ENCODE results near the gene CA11. TPM values are rescaled to one million over a fixed set of nuclear protein-coding genes. Genes with fewer than 3 reads are reported as not detected.

Gene CA11
- total RNA-seq, 1 donor from 2014 or later: 13.0 TPM

GRCh38 chr19:48618278-48618915, 27.6 kb downstream of the CA11 start:
- Mint-ChIP-seq H3K9me3 (no peaks in the 10 kb centered on the region), H3K27me3 (ENCODE audit: insufficient read depth) (no peaks in the 10 kb centered on the region), H3K4me1 (ENCODE audit: low read depth) (peaks cover 43% of the 10 kb centered on the region), H3K27ac (peak overlapping the region; percentile 100), H3K36me3 (ENCODE audit: low read depth) (peaks cover 56% of the 10 kb centered on the region), H3K4me3 (peak overlapping the region; percentile 99)
- no peak for DNase-seq (ENCODE audit: low spot score)
- intact Hi-C loops (cut with micrococcal nuclease): no loop called here

- Mint-ChIP-seq H3K9me3 (no peaks in the 10 kb centered on the region), H3K27ac (peak overlapping the region; percentile 100), H3K4me3 (peak overlapping the region; percentile 99), H3K36me3 (ENCODE audit: low read depth) (peaks cover 51% of the 10 kb centered on the region), H3K27me3 (ENCODE audit: insufficient read depth) (no peaks in the 10 kb centered on the region), H3K4me1 (ENCODE audit: low read depth) (peaks cover 37% of the 10 kb centered on the region)
- DNase-seq (ENCODE audit: low spot score): no peak
- intact Hi-C loops (cut with micrococcal nuclease): no loop called here
Measured at GRCh38 chr19:48617146-48617937, 28.6 kb downstream of the CA11 start.

- Mint-ChIP-seq H3K36me3 (ENCODE audit: low read depth) (peaks cover 47% of the 10 kb centered on the region), H3K9me3 (no peaks in the 10 kb centered on the region), H3K27me3 (ENCODE audit: insufficient read depth) (no peaks in the 10 kb centered on the region), H3K27ac (peak overlapping the region; percentile 100), H3K4me3 (peak overlapping the region; percentile 99), H3K4me1 (ENCODE audit: low read depth) (peaks cover 35% of the 10 kb centered on the region)
- no peak for DNase-seq (ENCODE audit: low spot score)
- intact Hi-C loops (cut with micrococcal nuclease): no loop called here
Measured at GRCh38 chr19:48616491-48617056, 29.4 kb downstream of the CA11 start.

- H3K4me3 Mint-ChIP-seq: peak overlapping the region; percentile 99
- DNase-seq (ENCODE audit: low spot score): no peak
- H3K4me1 Mint-ChIP-seq (ENCODE audit: low read depth): peaks cover 35% of the 10 kb centered on the region
- H3K27me3 Mint-ChIP-seq (ENCODE audit: insufficient read depth): no peaks in the 10 kb centered on the region
- H3K9me3 Mint-ChIP-seq: no peaks in the 10 kb centered on the region
- H3K36me3 Mint-ChIP-seq (ENCODE audit: low read depth): peaks cover 44% of the 10 kb centered on the region
- peak overlapping the region; percentile 55 for H3K27ac Mint-ChIP-seq
- intact Hi-C loops (cut with micrococcal nuclease): no loop called here
Measured at GRCh38 chr19:48616041-48616436, 29.9 kb downstream of the CA11 start.

GRCh38 chr19:48615231-48616040, 30.6 kb downstream of the CA11 start:
- H3K27ac Mint-ChIP-seq: peak overlapping the region; percentile 61

GRCh38 chr19:48614436-48615230, 31.4 kb downstream of the CA11 start, which contains the start of gene FAM83E:
Gene FAM83E, minus strand, starts transcription at chr19:48615076. Its CDS starts 1,704 bp downstream, at chr19:48613372.
- Mint-ChIP-seq H3K27me3 (ENCODE audit: insufficient read depth) (no peaks in the 10 kb centered on the region), H3K4me3 (peak within 1 kb of the TSS; percentile 99), H3K4me1 (ENCODE audit: low read depth) (peaks cover 27% of the 10 kb centered on the region), H3K27ac (peak within 1 kb of the TSS; percentile 61), H3K36me3 (ENCODE audit: low read depth) (peaks cover 42% of the 10 kb centered on the region), H3K9me3 (no peaks in the 10 kb centered on the region)
- intact Hi-C loops (cut with micrococcal nuclease): no loop called here
- DNase-seq (ENCODE audit: low spot score): no peak

More at GRCh38 chr19:48615231-48616040, 30.6 kb downstream of the CA11 start:
- Mint-ChIP-seq H3K36me3 (ENCODE audit: low read depth) (peaks cover 44% of the 10 kb centered on the region), H3K4me1 (ENCODE audit: low read depth) (peaks cover 35% of the 10 kb centered on the region), H3K4me3 (peak overlapping the region; percentile 99), H3K27me3 (ENCODE audit: insufficient read depth) (no peaks in the 10 kb centered on the region), H3K9me3 (no peaks in the 10 kb centered on the region)
- intact Hi-C loops (cut with micrococcal nuclease): no loop called here
- no peak for DNase-seq (ENCODE audit: low spot score)

- Mint-ChIP-seq H3K9me3 (no peaks in the 10 kb centered on the region), H3K4me1 (ENCODE audit: low read depth) (peaks cover 23% of the 10 kb centered on the region), H3K27ac (no peak overlapping the region), H3K4me3 (no peak overlapping the region), H3K36me3 (ENCODE audit: low read depth) (peaks cover 40% of the 10 kb centered on the region), H3K27me3 (ENCODE audit: insufficient read depth) (no peaks in the 10 kb centered on the region)
- intact Hi-C loops (cut with micrococcal nuclease): no loop called here
- no peak for DNase-seq (ENCODE audit: low spot score)
Measured at GRCh38 chr19:48613852-48614435, 32.0 kb downstream of the CA11 start.

GRCh38 chr19:48613024-48613851, 32.7 kb downstream of the CA11 start:
- DNase-seq (ENCODE audit: low spot score): no peak
- H3K27me3 Mint-ChIP-seq (ENCODE audit: insufficient read depth): no peaks in the 10 kb centered on the region
- H3K36me3 Mint-ChIP-seq (ENCODE audit: low read depth): peaks cover 35% of the 10 kb centered on the region
- no peak overlapping the region for H3K4me3 Mint-ChIP-seq
- intact Hi-C loops (cut with micrococcal nuclease): no loop called here
- H3K27ac Mint-ChIP-seq: no peak overlapping the region
- no peaks in the 10 kb centered on the region for H3K9me3 Mint-ChIP-seq
- peaks cover 18% of the 10 kb centered on the region for H3K4me1 Mint-ChIP-seq (ENCODE audit: low read depth)

- intact Hi-C loops (cut with micrococcal nuclease): no loop called here
- Mint-ChIP-seq H3K4me3 (no peak overlapping the region), H3K27me3 (ENCODE audit: insufficient read depth) (no peaks in the 10 kb centered on the region), H3K27ac (no peak overlapping the region), H3K9me3 (no peaks in the 10 kb centered on the region), H3K4me1 (ENCODE audit: low read depth) (peaks cover 8% of the 10 kb centered on the region), H3K36me3 (ENCODE audit: low read depth) (peaks cover 21% of the 10 kb centered on the region)
- DNase-seq (ENCODE audit: low spot score): no peak
Measured at GRCh38 chr19:48611872-48612271, 34.1 kb downstream of the CA11 start.

- no peak overlapping the region for H3K27ac Mint-ChIP-seq
- no peaks in the 10 kb centered on the region for H3K9me3 Mint-ChIP-seq
- H3K4me1 Mint-ChIP-seq (ENCODE audit: low read depth): no peaks in the 10 kb centered on the region
- peaks cover 4% of the 10 kb centered on the region for H3K36me3 Mint-ChIP-seq (ENCODE audit: low read depth)
- intact Hi-C loops (cut with micrococcal nuclease): no loop called here
- no peaks in the 10 kb centered on the region for H3K27me3 Mint-ChIP-seq (ENCODE audit: insufficient read depth)
- no peak for DNase-seq (ENCODE audit: low spot score)
- H3K4me3 Mint-ChIP-seq: no peak overlapping the region
Measured at GRCh38 chr19:48609571-48610108, 36.3 kb downstream of the CA11 start.

- Mint-ChIP-seq H3K27ac (no peak overlapping the region), H3K4me3 (no peak overlapping the region), H3K36me3 (ENCODE audit: low read depth) (peaks cover 4% of the 10 kb centered on the region), H3K27me3 (ENCODE audit: insufficient read depth) (no peaks in the 10 kb centered on the region), H3K4me1 (ENCODE audit: low read depth) (no peaks in the 10 kb centered on the region), H3K9me3 (no peaks in the 10 kb centered on the region)
- peak; percentile 40 for DNase-seq (ENCODE audit: low spot score)
- intact Hi-C loops (cut with micrococcal nuclease): loop anchor here (1.0 kb wide), 2 partner anchors 103 to 119 kb away; no protein-coding TSS in a partner anchor
Measured at GRCh38 chr19:48608798-48609263, 37.2 kb downstream of the CA11 start.

Measured in activated T-helper 1 cell treated with anti-CD3 and anti-CD28 coated beads, Interleukin-12 subunit alpha, Interleukin-12 subunit beta, Interleukin-2, Interleukin-4 antibody, amounts not matched to agents 30 ng/mL and 10 ng/mL and 1 ng/mL, durations not matched to agents 14 hours and 24 hours and 36 hours (primary cell).